ENCODE data around the gene TNC. TPM values are rescaled to one million over a fixed set of nuclear protein-coding genes. Genes with fewer than 3 reads are reported as not detected.

The TNC gene
- total RNA-seq, 2 donors from 2014 or later = 1.6 to 4.2 TPM

DNA sequence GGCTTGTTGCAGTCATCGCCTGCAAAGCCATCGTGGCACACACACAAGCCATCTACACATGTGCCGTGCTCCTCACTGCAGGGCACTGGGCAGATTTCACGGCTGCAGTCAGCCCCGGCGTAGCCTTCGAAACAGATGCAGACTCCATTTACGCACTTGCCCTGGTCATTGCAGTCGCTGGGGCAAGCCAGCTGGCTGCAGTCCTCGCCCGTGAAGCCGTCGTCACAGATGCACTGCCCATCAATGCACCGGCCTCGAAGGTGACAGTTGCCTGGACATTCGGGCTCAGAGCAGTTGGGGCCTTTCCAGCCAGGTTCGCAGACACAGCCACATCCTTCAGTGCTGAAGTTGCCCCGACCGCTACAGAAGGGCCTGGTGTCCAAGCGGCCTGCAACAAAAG is 31.1 kb downstream of the TNC start:
- Histone ChIP-seq H3K27me3 (no peaks in the 10 kb centered on the region), H3K36me3 (replicated peaks in 1 of 2; ENCODE audit: insufficient read depth in 1 of 2, low read depth in 2 of 2) (no peaks in the 10 kb centered on the region), H3K9me3 (no peaks in the 10 kb centered on the region), H3K27ac (no peak overlapping the region), H3K4me1 (no peaks in the 10 kb centered on the region), H3K4me3 (no peak overlapping the region)
- intact Hi-C loops (cut with DNase I) = no loop called here
- DNase-seq (no peak), ATAC-seq (no peak)
- no peak for TF ChIP-seq POLR2A (IDR thresholded peaks at IDR 0.05)
- TF ChIP-seq, protein P1, sequence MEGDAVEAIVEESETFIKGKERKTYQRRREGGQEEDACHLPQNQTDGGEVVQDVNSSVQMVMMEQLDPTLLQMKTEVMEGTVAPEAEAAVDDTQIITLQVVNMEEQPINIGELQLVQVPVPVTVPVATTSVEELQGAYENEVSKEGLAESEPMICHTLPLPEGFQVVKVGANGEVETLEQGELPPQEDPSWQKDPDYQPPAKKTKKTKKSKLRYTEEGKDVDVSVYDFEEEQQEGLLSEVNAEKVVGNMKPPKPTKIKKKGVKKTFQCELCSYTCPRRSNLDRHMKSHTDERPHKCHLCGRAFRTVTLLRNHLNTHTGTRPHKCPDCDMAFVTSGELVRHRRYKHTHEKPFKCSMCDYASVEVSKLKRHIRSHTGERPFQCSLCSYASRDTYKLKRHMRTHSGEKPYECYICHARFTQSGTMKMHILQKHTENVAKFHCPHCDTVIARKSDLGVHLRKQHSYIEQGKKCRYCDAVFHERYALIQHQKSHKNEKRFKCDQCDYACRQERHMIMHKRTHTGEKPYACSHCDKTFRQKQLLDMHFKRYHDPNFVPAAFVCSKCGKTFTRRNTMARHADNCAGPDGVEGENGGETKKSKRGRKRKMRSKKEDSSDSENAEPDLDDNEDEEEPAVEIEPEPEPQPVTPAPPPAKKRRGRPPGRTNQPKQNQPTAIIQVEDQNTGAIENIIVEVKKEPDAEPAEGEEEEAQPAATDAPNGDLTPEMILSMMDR (IDR thresholded peaks at IDR 0.05) = no peak
- WGBS, 2 donors = 82 to 86% methylated on average over 10 to 20 of the region's 20 CpGs

DNA sequence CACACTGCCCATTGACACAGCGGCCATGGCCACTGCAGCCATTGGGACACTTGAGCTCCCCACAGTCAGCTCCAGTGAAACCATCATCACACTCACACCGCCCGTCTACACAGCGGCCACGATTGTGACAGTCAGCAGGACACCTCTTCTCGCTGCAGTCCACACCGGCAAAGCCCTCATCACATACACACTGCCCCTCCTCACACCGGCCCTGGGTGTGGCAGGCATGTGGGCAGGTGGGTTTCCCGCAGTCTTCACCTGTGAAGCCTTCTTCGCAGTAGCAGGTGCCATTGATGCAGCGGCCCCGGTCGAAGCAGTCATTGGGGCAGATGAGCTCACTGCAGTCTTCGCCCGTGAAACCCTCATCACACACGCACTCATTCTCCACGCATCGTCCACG is 31.5 kb downstream of the TNC start:
- no peak overlapping the region for H3K27ac ChIP-seq
- H3K4me3 ChIP-seq = no peak overlapping the region
- no peak for ATAC-seq
- no peaks in the 10 kb centered on the region for H3K27me3 ChIP-seq
- intact Hi-C loops (cut with DNase I) = no loop called here
- no peaks in the 10 kb centered on the region for H3K4me1 ChIP-seq
- 91 to 92% methylated on average over 19 of the region's 19 CpGs for WGBS, 2 donors
- TF ChIP-seq, protein P1 (IDR thresholded peaks at IDR 0.05) = no peak
- TF ChIP-seq POLR2A (IDR thresholded peaks at IDR 0.05) = no peak
- DNase-seq = no peak
- H3K9me3 ChIP-seq = no peaks in the 10 kb centered on the region
- H3K36me3 ChIP-seq (replicated peaks in 1 of 2; ENCODE audit: insufficient read depth in 1 of 2, low read depth in 2 of 2) = no peaks in the 10 kb centered on the region

DNA sequence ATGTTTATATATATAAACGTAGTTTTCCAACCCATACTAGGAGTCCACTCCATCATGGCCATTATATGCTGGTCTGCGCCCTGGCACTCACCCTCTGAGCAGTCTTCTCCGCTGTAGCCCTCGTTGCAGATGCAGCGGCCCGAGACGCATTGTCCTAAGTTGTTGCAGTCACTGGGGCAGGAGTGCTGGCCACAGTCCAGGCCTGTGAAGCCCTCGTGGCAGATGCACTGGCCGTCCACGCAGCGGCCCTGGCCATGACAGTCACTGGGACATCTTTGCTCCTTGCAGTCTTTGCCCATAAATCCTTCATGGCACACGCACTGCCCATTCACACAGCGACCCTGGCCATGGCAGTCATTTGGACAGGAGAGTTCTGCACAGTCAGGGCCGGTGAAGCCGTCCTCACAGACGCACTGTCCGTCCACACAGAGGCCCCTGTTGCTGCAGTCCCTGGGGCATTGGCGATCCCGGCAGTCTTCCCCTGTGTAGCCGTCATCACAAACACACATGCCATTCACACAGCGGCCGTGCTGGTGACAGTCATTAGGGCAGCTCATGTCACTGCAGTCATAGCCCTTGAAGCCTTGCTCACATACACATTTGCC is 32.1 kb downstream of the TNC start:
- WGBS, 2 donors = 81 to 84% methylated on average over 16 to 22 of the region's 22 CpGs
- Histone ChIP-seq H3K9me3 (no peaks in the 10 kb centered on the region), H3K27ac (no peak overlapping the region), H3K4me3 (no peak overlapping the region), H3K27me3 (no peaks in the 10 kb centered on the region), H3K36me3 (replicated peaks in 1 of 2; ENCODE audit: insufficient read depth in 1 of 2, low read depth in 2 of 2) (no peaks in the 10 kb centered on the region), H3K4me1 (no peaks in the 10 kb centered on the region)
- no peak for DNase-seq
- TF ChIP-seq POLR2A (IDR thresholded peaks at IDR 0.05) = no peak
- TF ChIP-seq, protein P1 (IDR thresholded peaks at IDR 0.05) = no peak
- intact Hi-C loops (cut with DNase I) = no loop called here
- ATAC-seq = no peak

DNA sequence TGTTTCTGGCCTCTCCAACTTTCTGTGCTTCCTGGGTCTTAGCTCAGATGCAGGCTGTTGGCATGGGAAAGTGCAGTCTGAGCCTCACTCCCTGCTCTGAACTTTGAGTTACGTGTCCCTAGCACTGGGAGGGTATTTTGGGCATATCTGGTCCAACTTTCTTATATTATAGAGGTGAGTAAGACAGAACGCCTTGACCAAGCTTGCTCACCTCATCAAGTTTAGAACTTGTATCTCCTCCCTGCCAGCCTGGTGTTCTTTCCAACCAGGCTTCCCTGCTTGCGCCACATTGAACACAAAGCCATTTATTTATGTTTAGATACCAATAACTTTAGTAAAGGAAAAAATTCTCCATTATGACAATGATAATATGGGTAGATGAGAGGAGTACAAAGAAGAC is 33.2 kb downstream of the TNC start:
- DNase-seq = no peak
- Histone ChIP-seq H3K4me1 (no peaks in the 10 kb centered on the region), H3K4me3 (no peak overlapping the region), H3K9me3 (no peaks in the 10 kb centered on the region), H3K36me3 (replicated peaks in 1 of 2; ENCODE audit: insufficient read depth in 1 of 2, low read depth in 2 of 2) (no peaks in the 10 kb centered on the region), H3K27me3 (no peaks in the 10 kb centered on the region), H3K27ac (no peak overlapping the region)
- intact Hi-C loops (cut with DNase I) = no loop called here
- no peak for ATAC-seq
- no peak for TF ChIP-seq POLR2A (IDR thresholded peaks at IDR 0.05)
- TF ChIP-seq, protein P1 (IDR thresholded peaks at IDR 0.05) = no peak
- 61 to 64% methylated on average over 3 of the region's 3 CpGs for WGBS, 2 donors

DNA sequence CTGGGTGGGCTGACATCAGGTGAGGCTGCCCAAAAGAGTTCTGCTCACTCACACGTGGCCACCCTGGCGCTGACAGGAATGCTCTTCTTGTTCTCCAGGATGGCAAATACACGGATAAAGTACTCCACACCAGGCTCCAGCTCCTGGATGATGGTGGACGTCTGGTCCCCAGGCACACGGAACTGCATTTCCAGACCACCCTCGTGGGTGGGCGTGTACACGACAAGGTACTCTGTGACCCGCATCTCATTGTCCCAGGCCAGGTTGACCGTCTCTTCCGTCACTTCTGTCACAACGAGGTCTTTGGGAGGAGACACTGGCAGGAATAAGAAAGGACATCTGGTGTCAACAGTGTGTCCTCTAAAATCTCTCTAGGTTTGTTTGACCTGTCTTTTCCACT is 33.8 kb downstream of the TNC start:
- Histone ChIP-seq H3K36me3 (replicated peaks in 1 of 2; ENCODE audit: insufficient read depth in 1 of 2, low read depth in 2 of 2) (no peaks in the 10 kb centered on the region), H3K4me1 (no peaks in the 10 kb centered on the region), H3K9me3 (no peaks in the 10 kb centered on the region), H3K27me3 (no peaks in the 10 kb centered on the region), H3K4me3 (no peak overlapping the region), H3K27ac (no peak overlapping the region)
- 57 to 62% methylated on average over 11 to 12 of the region's 12 CpGs for WGBS, 2 donors
- DNase-seq (no peak), ATAC-seq (no peak)
- intact Hi-C loops (cut with DNase I) = no loop called here
- no peak for TF ChIP-seq POLR2A (IDR thresholded peaks at IDR 0.05)
- TF ChIP-seq, protein P1 (IDR thresholded peaks at IDR 0.05) = no peak
